Measurements from ENCODE around the gene CDC14A.

DNA sequence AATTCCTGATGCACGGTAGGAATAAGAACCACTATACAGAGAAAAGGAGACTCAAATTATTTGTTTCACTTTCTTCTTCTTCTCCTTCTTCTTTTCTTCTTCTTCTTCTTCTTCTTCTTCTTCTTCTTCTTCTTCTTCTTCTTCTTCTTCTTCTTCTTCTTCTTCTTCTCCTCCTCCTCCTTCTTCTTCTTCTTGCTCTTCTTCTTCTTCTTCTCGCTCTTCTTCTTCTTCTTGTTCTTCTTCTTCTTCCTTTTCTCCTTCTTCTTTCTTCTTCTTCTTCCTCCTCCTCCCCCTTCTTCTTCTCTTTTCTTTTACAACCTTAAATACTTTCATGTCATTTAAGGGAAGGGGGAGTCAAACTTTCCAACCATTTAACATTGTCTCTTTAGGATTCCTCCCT is 174.6 kb downstream of the CDC14A start:
- TF ChIP-seq, protein P1, sequence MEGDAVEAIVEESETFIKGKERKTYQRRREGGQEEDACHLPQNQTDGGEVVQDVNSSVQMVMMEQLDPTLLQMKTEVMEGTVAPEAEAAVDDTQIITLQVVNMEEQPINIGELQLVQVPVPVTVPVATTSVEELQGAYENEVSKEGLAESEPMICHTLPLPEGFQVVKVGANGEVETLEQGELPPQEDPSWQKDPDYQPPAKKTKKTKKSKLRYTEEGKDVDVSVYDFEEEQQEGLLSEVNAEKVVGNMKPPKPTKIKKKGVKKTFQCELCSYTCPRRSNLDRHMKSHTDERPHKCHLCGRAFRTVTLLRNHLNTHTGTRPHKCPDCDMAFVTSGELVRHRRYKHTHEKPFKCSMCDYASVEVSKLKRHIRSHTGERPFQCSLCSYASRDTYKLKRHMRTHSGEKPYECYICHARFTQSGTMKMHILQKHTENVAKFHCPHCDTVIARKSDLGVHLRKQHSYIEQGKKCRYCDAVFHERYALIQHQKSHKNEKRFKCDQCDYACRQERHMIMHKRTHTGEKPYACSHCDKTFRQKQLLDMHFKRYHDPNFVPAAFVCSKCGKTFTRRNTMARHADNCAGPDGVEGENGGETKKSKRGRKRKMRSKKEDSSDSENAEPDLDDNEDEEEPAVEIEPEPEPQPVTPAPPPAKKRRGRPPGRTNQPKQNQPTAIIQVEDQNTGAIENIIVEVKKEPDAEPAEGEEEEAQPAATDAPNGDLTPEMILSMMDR (IDR thresholded peaks at IDR 0.05; ENCODE audit: poor library complexity): no peak
- TF ChIP-seq EZH2phosphoT487 (IDR thresholded peaks at IDR 0.05; ENCODE audit: low read depth, severe bottlenecking, unreplicated experiment) (no peak), EZH2 (IDR thresholded peaks at IDR 0.05; ENCODE audit: borderline replicate concordance) (no peak)

Data from hepatocyte (in vitro differentiated cells).